Stimulated activated CD4-positive, alpha-beta T cell treated with anti-CD3 and anti-CD28 coated beads, Interleukin-1b, Interleukin-23, amount 100 ng/mL, for 24 hours (primary cell): ENCODE results near the gene UTP3.
"Not testable (repeated sequence)": the region's sequence is repeated elsewhere in the genome, so short reads cannot be mapped to it uniquely, and the experiment has no call there.

Source experiments
- DNase-seq, 4 experiments: peaks; one replicate each; pipeline ENCODE4 v3.0.0-alpha.2; 2020; ENCODE audit warnings: low read depth in 4 of 4, low spot score in 1 of 4

Gene UTP3, protein sequence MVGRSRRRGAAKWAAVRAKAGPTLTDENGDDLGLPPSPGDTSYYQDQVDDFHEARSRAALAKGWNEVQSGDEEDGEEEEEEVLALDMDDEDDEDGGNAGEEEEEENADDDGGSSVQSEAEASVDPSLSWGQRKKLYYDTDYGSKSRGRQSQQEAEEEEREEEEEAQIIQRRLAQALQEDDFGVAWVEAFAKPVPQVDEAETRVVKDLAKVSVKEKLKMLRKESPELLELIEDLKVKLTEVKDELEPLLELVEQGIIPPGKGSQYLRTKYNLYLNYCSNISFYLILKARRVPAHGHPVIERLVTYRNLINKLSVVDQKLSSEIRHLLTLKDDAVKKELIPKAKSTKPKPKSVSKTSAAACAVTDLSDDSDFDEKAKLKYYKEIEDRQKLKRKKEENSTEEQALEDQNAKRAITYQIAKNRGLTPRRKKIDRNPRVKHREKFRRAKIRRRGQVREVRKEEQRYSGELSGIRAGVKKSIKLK

DNA sequence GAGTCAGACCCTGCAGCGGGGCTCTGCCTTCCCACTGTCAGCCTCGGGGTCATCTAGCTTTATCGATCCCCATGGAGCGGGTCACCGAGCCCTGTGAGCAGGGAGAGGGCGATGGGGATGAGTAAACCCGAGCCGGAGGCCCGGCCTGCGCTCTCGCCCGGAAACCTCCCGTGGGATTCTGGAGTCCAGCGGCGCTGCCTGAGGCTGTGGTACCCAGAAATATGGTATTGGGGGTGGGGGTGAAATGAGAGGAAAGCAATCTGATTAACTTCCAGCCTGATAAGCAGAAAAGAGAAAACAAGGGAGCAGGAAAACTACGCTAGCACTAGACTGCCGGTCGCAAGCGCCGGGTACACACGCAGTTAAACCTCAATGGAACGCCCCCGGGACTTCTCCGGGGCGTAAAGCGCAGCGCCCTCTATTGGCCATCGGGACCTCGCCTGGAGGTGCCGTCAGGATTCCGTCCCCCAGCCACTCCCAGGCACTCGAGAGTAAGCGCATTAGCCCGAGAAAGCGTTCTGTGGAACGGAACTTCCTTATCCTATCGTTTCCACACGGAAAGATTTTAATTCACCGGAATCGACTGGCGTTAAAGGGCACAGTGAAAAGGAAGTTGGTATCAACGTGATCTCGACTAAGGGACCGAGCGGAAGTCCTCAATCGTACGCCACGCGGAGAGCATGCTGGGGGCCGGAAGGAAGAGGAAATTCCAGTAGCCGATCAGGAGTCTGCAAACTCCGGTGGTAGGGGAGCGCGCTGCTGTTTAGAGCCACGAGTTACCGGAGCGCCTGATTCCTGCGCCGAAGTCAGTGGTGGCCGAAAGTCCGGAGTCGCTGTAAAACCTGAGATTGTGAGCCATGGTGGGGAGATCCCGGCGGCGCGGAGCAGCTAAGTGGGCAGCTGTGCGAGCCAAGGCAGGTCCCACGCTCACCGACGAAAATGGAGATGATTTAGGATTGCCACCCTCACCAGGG, at the start of gene UTP3:
TSS of gene UTP3 (plus strand) at position 712 of the 974 bp plus-strand sequence. CDS start at position 858, 146 bp downstream.
- peak; percentile 92 to 94 (median 92) for DNase-seq

- no peak for DNase-seq
These were observed 48.1 kb upstream of the UTP3 start for GRCh38 chr4:70640192-70640591.

- DNase-seq: not testable (repeated sequence)
These were observed 37.6 kb upstream of the UTP3 start for GRCh38 chr4:70650741-70651140.

DNA sequence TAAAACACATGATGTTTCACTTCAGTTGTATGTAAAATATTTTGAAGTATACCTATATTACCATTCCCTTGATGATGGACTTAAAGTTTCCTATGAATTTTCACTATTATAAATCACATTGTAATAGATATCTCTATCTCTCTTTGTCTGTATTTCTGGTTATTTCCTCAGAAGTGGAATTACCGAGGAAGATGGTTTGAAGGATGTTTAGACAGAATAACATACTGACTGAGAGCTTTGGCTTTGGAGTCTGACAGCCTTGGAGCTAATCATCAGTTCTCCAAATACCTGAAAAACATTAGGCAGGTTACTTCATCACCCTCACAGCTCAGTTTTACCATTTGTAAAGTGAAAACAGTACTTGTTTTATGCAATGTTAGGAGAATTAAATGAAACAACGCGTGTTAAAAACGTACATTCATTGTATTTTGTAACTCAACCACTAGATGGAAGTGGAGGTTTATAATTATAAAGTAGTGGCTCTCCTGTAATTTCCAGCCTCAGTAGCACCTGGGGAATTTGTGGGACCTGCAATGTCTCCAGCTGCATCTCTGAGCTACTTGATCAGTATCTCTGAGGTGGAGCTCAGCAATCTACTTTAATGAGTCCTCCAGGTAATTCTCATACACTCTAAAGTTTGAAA, 36.3 kb upstream of the UTP3 start:
- DNase-seq: no peak

- DNase-seq: no peak
These were observed 33.7 kb upstream of the UTP3 start for GRCh38 chr4:70654605-70655011.

GRCh38 chr4:70657326-70657725, 31.0 kb upstream of the UTP3 start:
- no peak for DNase-seq

GRCh38 chr4:70658418-70658817, 29.9 kb upstream of the UTP3 start:
- DNase-seq: no peak

GRCh38 chr4:70660106-70660505, 28.2 kb upstream of the UTP3 start:
- DNase-seq: no peak

- DNase-seq: not testable (repeated sequence)
These were observed 26.9 kb upstream of the UTP3 start for GRCh38 chr4:70661309-70661922.

DNA sequence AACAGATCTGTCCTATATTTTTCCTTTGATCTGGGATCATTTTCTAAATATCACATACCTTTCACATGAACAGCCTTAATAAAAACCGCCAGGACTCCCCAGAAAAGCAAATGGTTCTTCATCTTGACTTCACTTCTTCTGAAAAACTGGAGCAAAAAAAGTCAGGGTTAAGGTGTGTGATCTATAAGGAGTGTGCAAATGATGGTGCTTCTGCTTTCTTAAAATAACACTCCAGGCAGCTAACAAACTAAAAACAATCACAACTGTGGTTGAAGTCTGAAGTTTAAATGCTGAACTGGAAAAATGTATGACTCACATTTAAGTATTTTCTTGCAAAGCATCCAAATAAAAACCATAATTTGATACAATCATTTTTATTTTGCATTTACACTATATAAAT, 22.0 kb upstream of the UTP3 start, which contains the start of gene JCHAIN:
TSS of gene JCHAIN (minus strand) at position 140 of the 400 bp plus-strand sequence. CDS start at position 122, 18 bp downstream.
- DNase-seq: no peak

- no peak for DNase-seq
These were observed 20.4 kb upstream of the UTP3 start for GRCh38 chr4:70667740-70668535.

- DNase-seq: no peak
These were observed 17.9 kb upstream of the UTP3 start for GRCh38 chr4:70670332-70671014.

- DNase-seq: no peak
These were observed 17.2 kb upstream of the UTP3 start for GRCh38 chr4:70671091-70671490.

GRCh38 chr4:70674191-70674590, 14.1 kb upstream of the UTP3 start:
- no peak for DNase-seq

DNA sequence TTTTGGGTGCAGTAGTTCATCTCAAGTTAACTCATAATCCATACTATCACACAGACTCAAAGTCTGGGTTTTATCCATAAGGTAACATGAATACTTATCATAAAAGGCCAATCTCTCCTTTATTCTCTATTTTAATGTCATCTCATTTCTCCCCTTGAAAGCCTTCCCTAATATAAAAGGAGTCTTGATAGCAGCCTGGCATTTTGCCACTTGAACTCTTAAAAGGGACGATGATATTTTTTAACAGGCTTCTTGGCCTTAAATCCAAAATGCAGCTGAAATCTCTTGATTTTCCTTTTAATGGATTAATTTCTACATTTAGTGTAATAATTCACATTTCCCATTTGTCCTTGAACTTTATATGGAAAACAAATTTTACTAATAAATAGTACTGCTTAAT, 13.6 kb upstream of the UTP3 start:
- DNase-seq: no peak

- DNase-seq: no peak
These were observed 11.7 kb upstream of the UTP3 start for GRCh38 chr4:70676554-70677090.

GRCh38 chr4:70678383-70678999, 9.8 kb upstream of the UTP3 start:
- no peak for DNase-seq

- DNase-seq: no peak
These were observed 7.4 kb upstream of the UTP3 start for GRCh38 chr4:70680934-70681333.

GRCh38 chr4:70681704-70682103, 6.6 kb upstream of the UTP3 start:
- no peak for DNase-seq
